Stimulated activated CD4-positive, alpha-beta T cell treated with anti-CD3 and anti-CD28 coated beads, Interleukin-2, amount 100 ng/mL, for 24 hours (primary cell): ENCODE measurements around the gene DCAF6.
A peak's percentile ranks its signal among the peaks of the same experiment; 100 is the strongest.

Experiments used
- DNase-seq, 2 donors: peaks; one replicate each; pipeline ENCODE4 v3.0.0-alpha.2; 2020

DCAF6 gene

GRCh38 chr1:167973832-167974231, 37.3 kb downstream of the DCAF6 start:
- no peak for DNase-seq

GRCh38 chr1:167974698-167975097, 38.2 kb downstream of the DCAF6 start:
- no peak for DNase-seq

GRCh38 chr1:167977245-167977644, 40.8 kb downstream of the DCAF6 start:
- DNase-seq: no peak

GRCh38 chr1:167981933-167982332, 45.5 kb downstream of the DCAF6 start:
- no peak for DNase-seq

- no peak for DNase-seq
Measured at GRCh38 chr1:167983797-167984420, 47.4 kb downstream of the DCAF6 start.

- peak in 1 of 2 donors; percentile 10 for DNase-seq
Measured at GRCh38 chr1:167984886-167985489, 48.5 kb downstream of the DCAF6 start.

- no peak for DNase-seq
Measured at GRCh38 chr1:167987174-167987573, 50.7 kb downstream of the DCAF6 start.

- no peak for DNase-seq
Measured at GRCh38 chr1:167991546-167991945, 55.1 kb downstream of the DCAF6 start.

- no peak for DNase-seq
Measured at GRCh38 chr1:167993720-167994119, 57.2 kb downstream of the DCAF6 start.

GRCh38 chr1:167994560-167994959, 58.1 kb downstream of the DCAF6 start:
- no peak for DNase-seq

GRCh38 chr1:167995038-167995437, 58.6 kb downstream of the DCAF6 start:
- no peak for DNase-seq

- no peak for DNase-seq
Measured at GRCh38 chr1:167996266-167996665, 59.8 kb downstream of the DCAF6 start.

- DNase-seq: no peak
Measured at GRCh38 chr1:167997037-167997575, 60.6 kb downstream of the DCAF6 start.

- no peak for DNase-seq
Measured at GRCh38 chr1:167999877-168000276, 63.4 kb downstream of the DCAF6 start.

GRCh38 chr1:168000656-168001055, 64.2 kb downstream of the DCAF6 start:
- no peak for DNase-seq

- no peak for DNase-seq
Measured at GRCh38 chr1:168001213-168001612, 64.7 kb downstream of the DCAF6 start.

GRCh38 chr1:168004531-168004930, 68.0 kb downstream of the DCAF6 start:
- DNase-seq: no peak

- no peak for DNase-seq
Measured at GRCh38 chr1:168005529-168005928, 69.0 kb downstream of the DCAF6 start.

GRCh38 chr1:168007691-168008090, 71.2 kb downstream of the DCAF6 start:
- no peak for DNase-seq

- no peak for DNase-seq
Measured at GRCh38 chr1:168008595-168008994, 72.1 kb downstream of the DCAF6 start.

GRCh38 chr1:168009322-168009721, 72.8 kb downstream of the DCAF6 start:
- DNase-seq: no peak

GRCh38 chr1:168019407-168019806, 82.9 kb downstream of the DCAF6 start:
- DNase-seq: no peak

GRCh38 chr1:168031198-168031597, 94.7 kb downstream of the DCAF6 start:
- no peak for DNase-seq

GRCh38 chr1:168031627-168032026, 95.1 kb downstream of the DCAF6 start:
- DNase-seq: no peak

GRCh38 chr1:168032029-168032428, 95.5 kb downstream of the DCAF6 start:
- no peak for DNase-seq
